Measurements from ENCODE around the gene SRPK1.
"Not testable (repeated sequence)": the region's sequence is repeated elsewhere in the genome, so short reads cannot be mapped to it uniquely, and the experiment has no call there.

The SRPK1 gene

DNA sequence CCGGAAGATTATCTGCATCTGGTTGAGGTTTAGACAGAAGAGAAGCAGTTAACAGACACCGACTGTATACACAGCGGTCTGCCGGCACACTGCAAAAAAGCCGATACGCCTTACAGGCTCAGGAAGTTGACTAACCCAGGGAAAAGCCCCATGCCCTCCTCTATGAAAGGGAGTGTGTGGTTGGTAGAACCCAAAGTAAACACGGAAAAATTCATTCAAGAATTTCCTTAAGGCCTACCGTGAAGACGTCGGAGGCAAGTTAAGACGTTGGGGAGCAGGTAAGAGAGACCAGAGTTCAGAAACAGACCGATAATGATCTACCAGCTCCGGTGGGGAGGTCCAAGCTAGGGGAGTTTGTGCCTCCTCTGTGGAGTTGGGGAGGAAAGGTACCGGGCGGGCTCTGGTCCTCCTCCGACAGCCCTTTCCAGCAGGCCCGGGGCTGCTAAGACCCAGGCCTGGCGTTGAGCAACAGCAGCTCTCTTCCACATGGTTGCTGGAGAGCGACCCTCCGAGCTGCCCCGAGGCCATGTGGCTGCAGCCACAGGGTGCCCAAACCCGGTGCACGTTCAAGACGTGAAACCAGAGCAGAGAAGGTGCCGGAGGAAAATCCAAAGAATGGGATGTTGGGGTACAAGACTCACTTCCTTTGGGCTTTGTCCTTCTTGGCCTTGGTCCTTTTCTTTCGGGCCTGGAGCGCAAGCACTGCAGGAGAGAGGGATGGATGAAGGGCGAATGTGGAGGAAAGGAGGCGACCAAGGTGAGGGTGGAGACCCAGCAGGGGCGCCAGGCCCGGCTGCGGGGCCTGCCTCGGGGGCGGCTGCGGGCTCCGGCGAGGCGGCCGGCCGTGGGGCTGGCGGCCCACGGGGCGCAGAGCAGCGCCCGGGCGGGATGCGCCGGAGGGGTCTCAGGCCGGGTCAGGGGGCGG, 809 bp downstream of the SRPK1 start:
- H3K4ac ChIP-seq (ENCODE audit: low read depth, low read length) = peak overlapping the region; percentile 84
- peak; percentile 79 for DNase-seq
- H3K56ac ChIP-seq (ENCODE audit: low read length) = peak overlapping the region; percentile 88
- H3K9ac ChIP-seq (ENCODE audit: low read length) = peak overlapping the region; percentile 96
- no peak overlapping the region for H3K27ac ChIP-seq (ENCODE audit: low read depth, low read length)
- H2BK5ac ChIP-seq (ENCODE audit: low read length) = peak overlapping the region; percentile 13
- peak overlapping the region; percentile 85 for H3K4me2 ChIP-seq (ENCODE audit: low read length)
- H3K79me2 ChIP-seq (ENCODE audit: control insufficient read depth, insufficient read depth, low read length) = peaks cover 34% of the 10 kb centered on the region
- peak overlapping the region; percentile 59 for H3K23ac ChIP-seq (ENCODE audit: low read length)
- H2BK120ac ChIP-seq (ENCODE audit: low read depth, low read length) = no peak overlapping the region
- peak overlapping the region; percentile 85 for H3K18ac ChIP-seq (ENCODE audit: low read length)
- peak overlapping the region; percentile 91 for H3K4me3 ChIP-seq (ENCODE audit: low read length)
- no peak overlapping the region for H4K8ac ChIP-seq (ENCODE audit: low read depth, low read length)
- peak overlapping the region; percentile 11 for H2AK5ac ChIP-seq (ENCODE audit: low read length)
- no peaks in the 10 kb centered on the region for H3K36me3 ChIP-seq (ENCODE audit: control insufficient read depth, insufficient read depth, low read length)
- no peaks in the 10 kb centered on the region for H3K27me3 ChIP-seq (ENCODE audit: insufficient read depth, low read length, poor library complexity)
- H3K79me1 ChIP-seq (ENCODE audit: low read length) = peaks cover 11% of the 10 kb centered on the region
- no CpG with 5 or more reads among the region's 50 CpGs for WGBS (ENCODE audit: extremely low coverage, insufficient coverage, low lambda C conversion rate)
- H3K4me1 ChIP-seq (ENCODE audit: control insufficient read depth, low read depth, low read length) = no peaks in the 10 kb centered on the region
- H4K5ac ChIP-seq (ENCODE audit: low read length) = no peak overlapping the region
- no peak overlapping the region for H2BK15ac ChIP-seq (replicated peaks; ENCODE audit: low read depth)

DNA sequence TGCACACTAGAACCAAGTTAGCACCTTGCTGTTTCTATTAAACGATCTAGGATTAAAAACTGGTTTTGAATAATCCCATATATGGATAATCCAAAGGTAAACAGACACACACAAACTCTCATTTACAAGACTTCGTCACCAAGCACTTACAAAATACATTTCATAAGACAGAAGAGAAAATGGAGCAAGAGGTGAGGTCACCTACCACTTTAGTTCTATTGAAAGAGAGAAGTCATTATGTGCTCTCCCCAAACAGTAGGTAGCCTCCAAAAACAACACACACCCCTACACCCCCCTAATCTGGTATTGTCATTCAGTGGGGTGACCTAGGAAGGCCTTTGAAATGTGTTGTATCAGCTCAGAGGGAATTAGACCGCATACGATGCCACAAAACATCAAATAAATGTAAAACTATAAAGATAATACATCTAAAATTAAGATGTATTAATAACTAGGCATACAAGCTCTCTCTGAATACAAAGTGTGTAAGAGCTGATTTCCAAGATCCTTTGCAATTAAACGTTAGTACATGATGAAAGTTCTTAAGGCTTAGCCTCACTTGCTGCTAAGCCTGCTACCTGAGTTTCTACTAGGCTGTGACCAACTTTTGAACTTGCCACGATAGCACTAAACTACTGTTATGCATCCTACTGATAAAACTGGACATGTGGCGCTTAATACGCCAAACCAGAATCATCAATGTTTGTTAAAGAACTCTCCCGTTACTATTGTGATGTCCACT, 1.6 kb downstream of the SRPK1 start:
- H3K9ac ChIP-seq (ENCODE audit: low read length) = peak overlapping the region; percentile 96
- peak overlapping the region; percentile 93 for H3K4me2 ChIP-seq (ENCODE audit: low read length)
- peak overlapping the region; percentile 11 for H2AK5ac ChIP-seq (ENCODE audit: low read length)
- H3K18ac ChIP-seq (ENCODE audit: low read length) = no peak overlapping the region
- H4K8ac ChIP-seq (ENCODE audit: low read depth, low read length) = no peak overlapping the region
- H3K56ac ChIP-seq (ENCODE audit: low read length) = peak overlapping the region; percentile 88
- H3K4me3 ChIP-seq (ENCODE audit: low read length) = peak overlapping the region; percentile 91
- H3K27me3 ChIP-seq (ENCODE audit: insufficient read depth, low read length, poor library complexity) = no peaks in the 10 kb centered on the region
- H3K4me1 ChIP-seq (ENCODE audit: control insufficient read depth, low read depth, low read length) = no peaks in the 10 kb centered on the region
- no peak overlapping the region for H2BK120ac ChIP-seq (ENCODE audit: low read depth, low read length)
- H3K79me2 ChIP-seq (ENCODE audit: control insufficient read depth, insufficient read depth, low read length) = peaks cover 38% of the 10 kb centered on the region
- no peak overlapping the region for H2BK15ac ChIP-seq (replicated peaks; ENCODE audit: low read depth)
- H3K79me1 ChIP-seq (ENCODE audit: low read length) = peaks cover 11% of the 10 kb centered on the region
- H3K36me3 ChIP-seq (ENCODE audit: control insufficient read depth, insufficient read depth, low read length) = no peaks in the 10 kb centered on the region
- no peak overlapping the region for H2BK5ac ChIP-seq (ENCODE audit: low read length)
- no peak overlapping the region for H3K4ac ChIP-seq (ENCODE audit: low read depth, low read length)
- H3K23ac ChIP-seq (ENCODE audit: low read length) = peak overlapping the region; percentile 59
- no CpG with 5 or more reads among the region's 9 CpGs for WGBS (ENCODE audit: extremely low coverage, insufficient coverage, low lambda C conversion rate)
- no peak overlapping the region for H4K5ac ChIP-seq (ENCODE audit: low read length)
- no peak overlapping the region for H3K27ac ChIP-seq (ENCODE audit: low read depth, low read length)
- no peak for DNase-seq

- not testable (repeated sequence) for H3K4me2 ChIP-seq (ENCODE audit: low read length); H4K5ac ChIP-seq (ENCODE audit: low read length)
- WGBS (ENCODE audit: extremely low coverage, insufficient coverage, low lambda C conversion rate) = no CpG with 5 or more reads among the region's 6 CpGs
Observed at GRCh38 chr6:35916893-35917292, 4.0 kb downstream of the SRPK1 start.

DNA sequence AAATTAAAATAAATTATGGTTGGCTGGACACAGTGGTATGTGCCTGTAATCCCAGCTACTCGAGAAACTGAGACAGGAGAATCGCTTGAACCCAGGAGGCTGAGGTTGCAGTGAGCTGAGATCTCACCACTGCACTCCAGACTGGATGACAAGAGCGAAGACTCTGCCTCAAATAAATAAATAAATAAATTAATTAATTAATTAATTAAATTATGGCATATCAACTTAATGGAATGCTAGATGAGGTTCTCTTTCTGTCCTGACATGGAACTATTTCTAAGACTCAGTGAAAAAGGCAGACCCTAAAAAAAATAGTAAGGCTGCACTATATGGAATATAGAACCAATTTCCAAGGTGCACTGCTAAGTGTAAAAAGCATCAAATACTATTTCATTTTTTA, 4.8 kb downstream of the SRPK1 start:
- H3K27me3 ChIP-seq (ENCODE audit: insufficient read depth, low read length, poor library complexity) = no peaks in the 10 kb centered on the region
- H3K79me1 ChIP-seq (ENCODE audit: low read length) = peaks cover 14% of the 10 kb centered on the region
- H3K79me2 ChIP-seq (ENCODE audit: control insufficient read depth, insufficient read depth, low read length) = peaks cover 50% of the 10 kb centered on the region
- no peak overlapping the region for H3K4me3 ChIP-seq (ENCODE audit: low read length)
- H2AK5ac ChIP-seq (ENCODE audit: low read length) = no peak overlapping the region
- H2BK15ac ChIP-seq (replicated peaks; ENCODE audit: low read depth) = no peak overlapping the region
- H4K5ac ChIP-seq (ENCODE audit: low read length) = no peak overlapping the region
- H2BK120ac ChIP-seq (ENCODE audit: low read depth, low read length) = no peak overlapping the region
- H3K56ac ChIP-seq (ENCODE audit: low read length) = no peak overlapping the region
- H4K8ac ChIP-seq (ENCODE audit: low read depth, low read length) = no peak overlapping the region
- no peak overlapping the region for H3K9ac ChIP-seq (ENCODE audit: low read length)
- no CpG with 5 or more reads among the region's 3 CpGs for WGBS (ENCODE audit: extremely low coverage, insufficient coverage, low lambda C conversion rate)
- H3K36me3 ChIP-seq (ENCODE audit: control insufficient read depth, insufficient read depth, low read length) = peaks cover 2% of the 10 kb centered on the region
- no peak overlapping the region for H3K18ac ChIP-seq (ENCODE audit: low read length)
- no peak overlapping the region for H3K23ac ChIP-seq (ENCODE audit: low read length)
- no peak overlapping the region for H3K27ac ChIP-seq (ENCODE audit: low read depth, low read length)
- H3K4ac ChIP-seq (ENCODE audit: low read depth, low read length) = no peak overlapping the region
- DNase-seq = no peak
- H3K4me1 ChIP-seq (ENCODE audit: control insufficient read depth, low read depth, low read length) = no peaks in the 10 kb centered on the region
- H2BK5ac ChIP-seq (ENCODE audit: low read length) = no peak overlapping the region
- no peak overlapping the region for H3K4me2 ChIP-seq (ENCODE audit: low read length)

More at GRCh38 chr6:35916893-35917292, 4.0 kb downstream of the SRPK1 start:
- not testable (repeated sequence) for H3K36me3 ChIP-seq (ENCODE audit: control insufficient read depth, insufficient read depth, low read length); H3K4ac ChIP-seq (ENCODE audit: low read depth, low read length); H2AK5ac ChIP-seq (ENCODE audit: low read length); H2BK120ac ChIP-seq (ENCODE audit: low read depth, low read length); H4K8ac ChIP-seq (ENCODE audit: low read depth, low read length); H3K9ac ChIP-seq (ENCODE audit: low read length); H2BK5ac ChIP-seq (ENCODE audit: low read length); H2BK15ac ChIP-seq (replicated peaks; ENCODE audit: low read depth); H3K27ac ChIP-seq (ENCODE audit: low read depth, low read length); H3K23ac ChIP-seq (ENCODE audit: low read length); DNase-seq; H3K18ac ChIP-seq (ENCODE audit: low read length); H3K4me3 ChIP-seq (ENCODE audit: low read length); H3K56ac ChIP-seq (ENCODE audit: low read length); H3K4me1 ChIP-seq (ENCODE audit: control insufficient read depth, low read depth, low read length); H3K27me3 ChIP-seq (ENCODE audit: insufficient read depth, low read length, poor library complexity)
- H3K79me1 ChIP-seq (ENCODE audit: low read length) = peaks cover 12% of the 10 kb centered on the region
- H3K79me2 ChIP-seq (ENCODE audit: control insufficient read depth, insufficient read depth, low read length) = peaks cover 46% of the 10 kb centered on the region

DNA sequence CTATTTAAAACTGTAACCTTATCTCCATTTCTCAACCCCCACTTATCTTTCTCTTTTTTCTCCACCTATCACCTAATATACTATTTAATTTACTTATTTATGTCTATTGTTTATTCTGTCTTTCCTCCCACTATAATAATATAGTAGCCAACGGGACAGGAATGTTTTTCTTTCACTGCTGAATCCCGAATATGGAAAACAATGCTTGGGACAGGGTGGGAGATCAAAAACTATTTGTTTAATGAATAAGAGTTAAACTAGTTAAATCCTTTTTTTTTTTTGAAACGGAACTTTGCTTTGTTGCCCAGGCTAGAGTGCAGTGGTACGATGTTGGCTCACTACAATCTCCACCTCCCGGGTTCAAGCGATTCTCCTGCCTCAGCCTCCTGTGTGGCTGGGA, 6.4 kb downstream of the SRPK1 start:
- H3K79me2 ChIP-seq (ENCODE audit: control insufficient read depth, insufficient read depth, low read length) = peaks cover 48% of the 10 kb centered on the region
- no peaks in the 10 kb centered on the region for H3K27me3 ChIP-seq (ENCODE audit: insufficient read depth, low read length, poor library complexity)
- no peak overlapping the region for H3K27ac ChIP-seq (ENCODE audit: low read depth, low read length)
- no peak overlapping the region for H3K18ac ChIP-seq (ENCODE audit: low read length)
- H4K8ac ChIP-seq (ENCODE audit: low read depth, low read length) = no peak overlapping the region
- peaks cover 4% of the 10 kb centered on the region for H3K36me3 ChIP-seq (ENCODE audit: control insufficient read depth, insufficient read depth, low read length)
- H3K4me3 ChIP-seq (ENCODE audit: low read length) = no peak overlapping the region
- H3K9ac ChIP-seq (ENCODE audit: low read length) = no peak overlapping the region
- H4K5ac ChIP-seq (ENCODE audit: low read length) = no peak overlapping the region
- H2BK15ac ChIP-seq (replicated peaks; ENCODE audit: low read depth) = no peak overlapping the region
- peaks cover 13% of the 10 kb centered on the region for H3K79me1 ChIP-seq (ENCODE audit: low read length)
- no peaks in the 10 kb centered on the region for H3K4me1 ChIP-seq (ENCODE audit: control insufficient read depth, low read depth, low read length)
- H2BK5ac ChIP-seq (ENCODE audit: low read length) = no peak overlapping the region
- no peak overlapping the region for H2AK5ac ChIP-seq (ENCODE audit: low read length)
- no peak overlapping the region for H3K4ac ChIP-seq (ENCODE audit: low read depth, low read length)
- H2BK120ac ChIP-seq (ENCODE audit: low read depth, low read length) = no peak overlapping the region
- no peak overlapping the region for H3K56ac ChIP-seq (ENCODE audit: low read length)
- H3K4me2 ChIP-seq (ENCODE audit: low read length) = no peak overlapping the region
- no peak overlapping the region for H3K23ac ChIP-seq (ENCODE audit: low read length)
- no CpG with 5 or more reads among the region's 6 CpGs for WGBS (ENCODE audit: extremely low coverage, insufficient coverage, low lambda C conversion rate)
- DNase-seq = no peak

All from mesendoderm (in vitro differentiated cells).